Hippocampal formation (tissue), 2 donors: ENCODE results near the gene THRB.

Source experiments
- DNase-seq, 2 donors: peaks; one replicate each; lab custom pipeline; 2025; lab: John Stamatoyannopoulos, UW

THRB gene

GRCh38 chr3:24142127-24142526 is 352.5 kb downstream of the THRB start:
- no peak for DNase-seq

- no peak for DNase-seq
Observed at GRCh38 chr3:24141548-24141947, 353.1 kb downstream of the THRB start.

- DNase-seq = no peak
Observed at GRCh38 chr3:24139463-24140412, 354.9 kb downstream of the THRB start.

GRCh38 chr3:24138876-24139256 is 355.8 kb downstream of the THRB start:
- DNase-seq = no peak

GRCh38 chr3:24137958-24138875 is 356.4 kb downstream of the THRB start:
- no peak for DNase-seq

- no peak for DNase-seq
Observed at GRCh38 chr3:24137334-24137733, 357.3 kb downstream of the THRB start.

GRCh38 chr3:24136624-24137310 is 357.9 kb downstream of the THRB start:
- no peak for DNase-seq

GRCh38 chr3:24135280-24135679 is 359.4 kb downstream of the THRB start:
- no peak for DNase-seq

GRCh38 chr3:24133942-24134341 is 360.7 kb downstream of the THRB start:
- no peak for DNase-seq

- DNase-seq = no peak
Observed at GRCh38 chr3:24133436-24133835, 361.2 kb downstream of the THRB start.

GRCh38 chr3:24129549-24129948 is 365.1 kb downstream of the THRB start:
- DNase-seq = no peak

GRCh38 chr3:24128199-24129005 is 366.2 kb downstream of the THRB start:
- no peak for DNase-seq

GRCh38 chr3:24123596-24123995 is 371.1 kb downstream of the THRB start:
- DNase-seq = no peak

GRCh38 chr3:24120434-24120833 is 374.2 kb downstream of the THRB start:
- no peak for DNase-seq

GRCh38 chr3:24119321-24119751 is 375.3 kb downstream of the THRB start:
- no peak for DNase-seq

GRCh38 chr3:24117508-24117907 is 377.1 kb downstream of the THRB start:
- no peak for DNase-seq

GRCh38 chr3:24111711-24112110 is 382.9 kb downstream of the THRB start:
- no peak for DNase-seq

- no peak for DNase-seq
Observed at GRCh38 chr3:24110051-24110450, 384.6 kb downstream of the THRB start.

- DNase-seq = no peak
Observed at GRCh38 chr3:24101676-24102168, 392.9 kb downstream of the THRB start.

GRCh38 chr3:24100696-24101402 is 393.8 kb downstream of the THRB start:
- DNase-seq = no peak
